GM20431 (cell line): ENCODE data around the gene ABCA12.

Source experiments
- in situ Hi-C: fragments of 300-500 bp; cut with MseI, MboI; formaldehyde crosslinking; loops from one replicate; pipeline ENCODE4 v1.15.0; 2020; ENCODE audit warnings: low sequenced_read_pairs; ENCODE audit not compliant: unreplicated experiment

Gene ABCA12

DNA sequence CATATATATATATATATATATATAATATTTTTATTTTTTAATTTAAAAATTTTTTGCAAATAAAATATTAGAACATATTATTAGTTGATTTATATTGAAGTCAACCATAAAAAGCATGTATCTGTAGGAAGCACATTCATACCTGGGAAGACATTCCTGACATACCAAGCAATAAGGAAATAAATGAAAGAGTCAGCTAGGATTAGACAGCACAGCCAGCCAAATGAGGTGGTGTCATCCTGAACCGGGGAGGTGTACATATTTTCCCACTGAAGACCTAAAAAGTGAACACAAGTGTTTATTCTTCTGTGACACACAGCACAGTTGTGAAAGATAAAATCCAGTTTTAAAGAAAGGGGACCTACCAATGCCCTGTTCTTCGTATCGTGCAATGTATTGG, 149.2 kb downstream of the ABCA12 start:
- in situ Hi-C loops = no loop called here

DNA sequence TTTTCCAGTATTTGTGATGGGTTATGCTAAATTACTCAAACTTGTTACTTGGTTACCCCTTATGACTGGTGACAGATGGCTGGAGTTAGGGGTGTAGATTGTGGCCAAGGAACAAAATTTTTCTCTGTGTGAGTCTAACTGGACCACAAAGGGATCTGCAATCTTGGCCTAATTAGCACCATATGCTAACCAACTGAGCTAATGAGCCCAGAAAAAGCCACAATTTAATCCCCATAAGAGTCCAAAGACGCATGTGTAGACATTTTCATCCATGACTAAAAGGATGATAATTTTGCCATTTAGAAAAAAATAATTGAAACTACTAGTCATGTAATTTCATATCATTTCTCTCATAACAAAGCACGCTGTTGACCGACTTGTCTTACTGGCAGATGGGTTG, 151.2 kb downstream of the ABCA12 start:
- in situ Hi-C loops = no loop called here

DNA sequence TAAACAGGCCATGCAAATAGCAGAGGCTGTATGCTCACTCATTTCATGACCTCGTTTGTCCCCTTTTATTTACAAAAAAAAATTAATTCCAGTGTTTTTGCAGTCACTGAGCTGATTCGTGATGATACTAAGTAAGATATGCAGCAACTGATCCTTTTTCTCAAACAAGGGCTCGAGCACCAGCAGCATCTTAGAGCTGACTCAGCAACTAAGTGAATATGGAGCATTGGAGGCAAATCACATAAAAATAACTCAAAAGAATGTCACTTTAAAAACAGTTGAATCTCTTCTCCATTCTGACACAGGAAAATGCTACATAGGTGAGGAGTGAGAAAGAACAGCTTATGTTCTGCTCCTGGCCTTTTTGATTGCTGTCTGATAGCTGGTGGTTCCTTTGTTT, 152.8 kb downstream of the ABCA12 start:
- in situ Hi-C loops = no loop called here

DNA sequence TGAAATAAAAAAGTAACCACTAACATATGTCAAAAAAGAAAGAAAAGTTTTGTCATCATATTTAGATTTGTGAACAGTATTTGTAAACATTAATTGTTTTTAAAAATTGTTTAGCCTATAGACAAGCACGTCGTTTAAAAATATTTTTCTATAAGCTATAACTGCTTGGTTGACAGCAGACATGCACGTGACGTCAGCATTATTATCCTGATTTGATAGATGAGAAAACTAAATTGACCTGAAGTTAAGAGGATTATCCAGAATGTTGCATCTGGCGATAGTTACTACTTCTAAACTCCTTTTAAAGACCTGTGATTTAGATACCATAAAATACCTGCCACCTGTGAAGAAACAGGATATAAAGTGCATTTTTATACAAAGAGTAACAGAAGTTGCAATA, 172.0 kb downstream of the ABCA12 start:
- in situ Hi-C loops = loop anchor here (25.0 kb wide), 1 partner anchor 296 kb away; no protein-coding TSS in a partner anchor

DNA sequence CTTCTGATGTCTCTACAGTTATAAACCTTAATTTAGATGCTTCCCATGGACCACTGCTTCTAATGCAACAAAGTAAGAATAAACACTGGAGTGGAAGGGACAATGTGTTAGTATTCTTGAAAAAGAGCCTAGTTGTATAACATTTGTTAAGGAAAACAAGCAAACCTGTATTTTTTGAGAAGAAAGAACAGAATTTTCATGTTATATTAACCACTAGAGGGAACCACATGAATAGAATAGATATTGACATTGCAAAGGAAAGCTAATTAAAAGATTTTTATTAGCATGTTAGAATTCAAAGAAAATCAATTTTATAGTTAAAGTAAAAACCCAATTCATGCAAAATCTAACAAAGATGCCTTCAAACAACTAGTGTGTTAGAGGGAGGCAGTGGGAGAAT, 177.7 kb downstream of the ABCA12 start:
- in situ Hi-C loops = loop anchor here (25.0 kb wide), 1 partner anchor 302 kb away; no protein-coding TSS in a partner anchor

DNA sequence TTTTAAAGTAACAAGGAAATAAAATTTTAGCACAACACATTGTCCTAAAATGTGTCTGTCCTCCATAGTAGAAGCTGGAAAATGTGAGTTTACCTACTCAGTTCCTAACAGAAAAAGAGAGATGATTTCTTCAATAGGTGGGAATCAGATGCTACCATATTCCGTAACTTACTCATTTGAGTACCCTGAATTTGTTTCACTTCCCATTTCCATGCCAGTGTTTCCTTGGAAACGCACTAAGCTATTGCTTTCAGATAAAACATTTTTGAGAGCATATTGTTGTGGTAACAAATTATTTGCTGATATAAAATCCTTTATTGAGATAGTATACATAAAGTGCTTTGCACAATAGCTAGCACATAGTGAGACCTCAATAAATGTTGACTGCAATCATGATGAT, 191.5 kb downstream of the ABCA12 start:
- in situ Hi-C loops = no loop called here

DNA sequence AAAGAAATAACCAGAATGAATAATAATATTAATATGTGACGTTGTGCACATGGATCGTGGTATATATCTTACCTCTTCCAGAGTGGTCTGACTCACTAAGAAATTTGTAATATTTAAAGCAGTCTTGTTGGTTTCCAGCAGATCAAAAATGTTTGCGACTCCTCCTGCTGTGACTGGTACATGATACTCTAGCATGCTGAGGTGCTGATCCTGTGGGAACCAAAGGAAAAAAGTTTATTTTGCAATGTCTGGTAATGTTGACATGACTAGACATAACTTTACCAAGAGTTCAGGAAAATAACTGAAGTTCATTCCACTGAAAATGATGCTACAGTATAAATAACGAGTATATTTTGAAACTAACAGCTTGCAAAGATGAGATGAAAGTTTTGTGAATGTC, 204.4 kb downstream of the ABCA12 start:
- in situ Hi-C loops = no loop called here

DNA sequence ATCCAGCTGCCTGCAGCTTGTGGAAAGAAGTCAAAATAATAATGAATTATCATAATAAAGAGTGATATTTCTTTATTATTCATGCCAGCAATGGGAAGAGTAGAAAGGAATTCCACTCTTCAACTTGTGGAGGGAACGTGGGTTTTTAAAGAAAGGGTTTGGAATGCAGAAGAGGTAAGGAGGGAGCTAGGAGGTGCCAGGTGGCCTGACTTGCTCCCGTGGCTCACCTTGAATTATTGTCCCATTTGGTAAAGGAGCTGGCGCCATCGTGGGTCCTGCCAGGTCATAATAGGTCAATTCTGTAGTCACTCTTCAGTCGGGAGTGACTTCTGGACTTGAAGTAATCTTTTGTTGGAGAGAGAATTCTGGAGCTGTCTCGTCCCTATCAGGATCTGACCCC, 233.8 kb downstream of the ABCA12 start:
- in situ Hi-C loops = no loop called here

DNA sequence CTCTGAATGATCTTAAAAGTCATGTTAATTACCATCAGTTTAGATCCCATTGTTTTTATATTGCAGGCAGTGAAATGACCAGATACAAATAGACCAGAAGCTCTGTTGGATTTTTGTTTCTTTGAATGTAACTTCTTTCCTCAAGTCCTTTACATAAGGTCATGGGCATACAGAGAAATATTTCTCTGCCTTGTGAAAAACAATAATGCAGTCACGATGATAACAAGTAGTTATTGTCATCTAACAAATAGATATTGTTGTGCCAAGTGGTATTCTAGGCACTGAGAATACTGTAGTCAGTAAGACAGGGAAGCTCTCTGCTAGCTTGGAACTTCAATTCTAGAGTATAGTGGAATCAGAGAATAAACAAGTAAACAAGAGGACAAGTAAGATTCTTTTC, 234.2 kb downstream of the ABCA12 start:
- in situ Hi-C loops = no loop called here

DNA sequence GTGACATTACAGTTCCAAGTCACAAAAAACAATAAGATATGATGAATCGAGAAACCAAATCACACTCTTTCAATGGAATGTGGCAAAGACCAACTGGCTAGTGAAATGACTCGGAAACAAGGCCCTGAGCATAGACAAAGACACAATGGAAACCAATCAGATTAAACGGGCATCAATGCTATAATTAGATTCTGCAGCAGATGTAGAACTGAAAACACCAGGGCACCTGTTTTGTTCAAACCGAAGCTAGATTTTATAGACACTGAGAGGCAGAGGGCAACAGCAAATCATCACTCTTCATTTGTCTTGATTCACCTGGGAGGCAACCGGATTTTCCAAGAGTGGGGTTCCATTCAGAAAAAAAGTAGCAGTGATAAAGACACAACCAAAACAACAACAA, 236.1 kb downstream of the ABCA12 start:
- in situ Hi-C loops = no loop called here

DNA sequence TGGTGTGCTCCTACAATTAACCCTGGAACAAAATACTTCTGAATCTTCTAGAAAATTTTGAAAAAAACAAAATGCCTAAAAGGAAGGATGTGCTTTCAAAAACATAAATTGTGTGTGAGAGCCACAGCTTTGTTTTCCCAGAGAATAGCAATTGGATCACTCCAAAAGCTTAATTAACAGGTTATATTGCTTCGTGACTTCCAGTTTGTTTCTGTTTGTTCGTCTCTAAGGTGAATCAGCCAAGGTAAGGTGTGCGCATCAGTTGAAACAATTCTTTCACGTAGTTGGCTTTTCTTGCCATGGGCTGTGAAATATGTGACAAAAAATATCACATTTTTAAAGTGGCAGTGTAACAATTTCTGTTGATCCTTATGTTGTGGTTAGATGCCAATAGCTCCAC, 238.7 kb downstream of the ABCA12 start:
- in situ Hi-C loops = no loop called here

DNA sequence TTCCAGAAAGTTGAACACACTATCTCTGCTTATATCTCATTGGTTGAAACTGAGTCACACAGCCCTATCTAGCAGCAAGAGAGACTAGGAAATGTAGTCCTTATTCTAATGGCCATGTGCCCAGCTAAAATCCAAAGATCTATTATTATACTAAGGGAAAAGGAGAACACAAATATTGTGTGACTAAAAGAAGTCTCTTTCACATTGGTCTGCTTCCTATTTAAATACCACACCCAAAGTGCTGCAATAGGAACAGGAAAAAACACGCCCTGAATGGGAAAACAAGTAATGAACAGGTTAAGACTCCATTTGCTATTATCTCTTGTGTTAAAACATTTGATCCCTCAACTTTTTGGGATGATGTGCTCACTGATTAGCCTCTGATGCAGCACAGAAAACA, 242.2 kb downstream of the ABCA12 start:
- in situ Hi-C loops = no loop called here

DNA sequence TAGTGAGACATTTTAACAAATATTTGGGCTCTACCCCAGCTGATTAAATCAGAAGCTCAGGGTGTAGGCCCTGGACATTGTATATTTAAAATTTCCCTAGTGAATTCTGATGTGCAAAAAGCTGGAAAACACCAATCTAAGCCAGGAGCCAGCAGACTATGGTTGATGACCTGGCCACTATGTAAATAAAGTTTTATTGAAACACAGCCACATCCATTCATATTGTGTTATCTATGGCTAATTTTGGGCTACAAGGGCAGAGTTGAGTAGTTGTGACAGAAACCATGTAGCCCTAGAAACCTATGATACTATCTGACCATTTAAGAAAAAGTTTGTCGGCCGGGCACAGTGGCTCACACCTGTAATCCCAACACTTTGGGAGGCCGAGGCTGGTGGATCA, 243.0 kb downstream of the ABCA12 start:
- in situ Hi-C loops = no loop called here

DNA sequence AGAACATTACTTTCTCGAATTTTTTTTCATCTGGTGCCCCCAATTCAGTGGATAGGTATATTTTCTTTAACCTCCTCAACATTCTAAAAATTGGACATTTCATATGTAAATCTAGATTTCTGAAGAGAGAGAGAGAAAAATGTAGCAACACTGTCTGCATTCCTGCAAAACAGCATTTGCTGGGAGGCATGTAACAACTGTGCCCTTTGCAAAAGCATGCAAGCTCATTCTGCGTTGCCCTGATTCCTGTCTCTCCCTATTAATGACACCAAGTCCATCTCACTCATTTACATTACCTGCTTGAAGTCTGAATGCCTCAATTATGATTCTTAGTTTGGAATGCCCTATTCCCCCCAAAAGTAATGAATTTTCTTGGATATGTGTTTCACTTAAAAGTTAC, 249.1 kb downstream of the ABCA12 start:
- in situ Hi-C loops = no loop called here

DNA sequence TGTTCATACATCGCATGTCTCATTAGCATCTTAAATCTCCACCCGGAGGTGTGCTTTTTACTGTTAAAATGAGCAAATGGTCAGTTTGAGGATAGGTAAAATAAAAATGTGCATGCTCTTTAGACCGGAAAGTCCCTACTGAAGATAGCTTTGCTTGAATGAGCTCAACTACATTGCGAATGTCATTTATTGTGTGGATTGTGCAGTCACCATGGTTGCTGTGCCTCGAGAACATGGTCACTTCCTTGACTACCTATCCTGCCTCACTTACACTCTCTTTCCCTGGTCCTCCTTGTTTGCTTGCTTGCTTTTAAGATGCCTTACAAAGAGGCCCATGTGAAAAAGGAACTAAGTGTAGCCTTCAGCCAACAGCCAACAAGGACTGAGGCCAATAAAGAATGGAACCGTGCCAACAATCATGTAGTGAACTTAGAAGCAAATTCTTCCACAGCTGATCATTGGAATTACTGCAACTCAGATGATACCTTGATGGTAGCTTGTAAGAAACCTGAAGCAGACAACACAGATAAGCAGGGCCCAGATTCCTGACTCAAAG, 256.7 kb downstream of the ABCA12 start:
- in situ Hi-C loops = no loop called here
